PFSK-1 (cell line): Measurements from ENCODE around the gene FCSK.

ENCODE experiments used
- POLR2AphosphoS5 ChIP-seq: IDR thresholded peaks from 2 replicates; pipeline ENCODE4 v1.6.1; 2012; ENCODE audit warnings: low read depth, mild to moderate bottlenecking, control low read depth, low read length, moderate library complexity
- TAF1 ChIP-seq: IDR thresholded peaks from 2 replicates; pipeline ENCODE4 v1.6.1; 2012; ENCODE audit warnings: low read length, control low read depth, borderline replicate concordance; ENCODE audit not compliant: insufficient read depth
- TF ChIP-seq, protein P1 (sequence below), 2 experiments: IDR thresholded peaks; 2 replicates each; pipeline versions ENCODE4 v1.6.1 to v1.8.0; 2011 to 2012; ENCODE audit warnings: low read depth in 2 of 2, low read length in 2 of 2, control low read depth in 1 of 2, inconsistent platforms in 1 of 2, mild to moderate bottlenecking in 1 of 2, moderate library complexity in 1 of 2; ENCODE audit not compliant: insufficient read depth in 1 of 2

- TF ChIP-seq, protein P1, sequence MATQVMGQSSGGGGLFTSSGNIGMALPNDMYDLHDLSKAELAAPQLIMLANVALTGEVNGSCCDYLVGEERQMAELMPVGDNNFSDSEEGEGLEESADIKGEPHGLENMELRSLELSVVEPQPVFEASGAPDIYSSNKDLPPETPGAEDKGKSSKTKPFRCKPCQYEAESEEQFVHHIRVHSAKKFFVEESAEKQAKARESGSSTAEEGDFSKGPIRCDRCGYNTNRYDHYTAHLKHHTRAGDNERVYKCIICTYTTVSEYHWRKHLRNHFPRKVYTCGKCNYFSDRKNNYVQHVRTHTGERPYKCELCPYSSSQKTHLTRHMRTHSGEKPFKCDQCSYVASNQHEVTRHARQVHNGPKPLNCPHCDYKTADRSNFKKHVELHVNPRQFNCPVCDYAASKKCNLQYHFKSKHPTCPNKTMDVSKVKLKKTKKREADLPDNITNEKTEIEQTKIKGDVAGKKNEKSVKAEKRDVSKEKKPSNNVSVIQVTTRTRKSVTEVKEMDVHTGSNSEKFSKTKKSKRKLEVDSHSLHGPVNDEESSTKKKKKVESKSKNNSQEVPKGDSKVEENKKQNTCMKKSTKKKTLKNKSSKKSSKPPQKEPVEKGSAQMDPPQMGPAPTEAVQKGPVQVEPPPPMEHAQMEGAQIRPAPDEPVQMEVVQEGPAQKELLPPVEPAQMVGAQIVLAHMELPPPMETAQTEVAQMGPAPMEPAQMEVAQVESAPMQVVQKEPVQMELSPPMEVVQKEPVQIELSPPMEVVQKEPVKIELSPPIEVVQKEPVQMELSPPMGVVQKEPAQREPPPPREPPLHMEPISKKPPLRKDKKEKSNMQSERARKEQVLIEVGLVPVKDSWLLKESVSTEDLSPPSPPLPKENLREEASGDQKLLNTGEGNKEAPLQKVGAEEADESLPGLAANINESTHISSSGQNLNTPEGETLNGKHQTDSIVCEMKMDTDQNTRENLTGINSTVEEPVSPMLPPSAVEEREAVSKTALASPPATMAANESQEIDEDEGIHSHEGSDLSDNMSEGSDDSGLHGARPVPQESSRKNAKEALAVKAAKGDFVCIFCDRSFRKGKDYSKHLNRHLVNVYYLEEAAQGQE (IDR thresholded peaks at IDR 0.05; ENCODE audit: insufficient read depth in 1 of 2, low read depth in 2 of 2, low read length in 2 of 2), result no peak
- TF ChIP-seq TAF1, result no peak
- TF ChIP-seq POLR2AphosphoS5, result no peak
Measured at GRCh38 chr16:70484867-70485266, 30.5 kb downstream of the FCSK start.
